Esophagus squamous epithelium (tissue), 5 donors: Measurements from ENCODE around the gene MTFMT. TPM values are rescaled to one million over a fixed set of nuclear protein-coding genes. Genes with fewer than 3 reads are reported as not detected.

Experiments used
- DNase-seq: peaks from one replicate; lab custom pipeline; 2025; lab: John Stamatoyannopoulos, UW
- H3K27ac ChIP-seq, 4 donors: fragments of 200-600 bp; sonication (generic); one replicate each; pipeline ENCODE4 v1.5.1; 2016 to 2019; ENCODE audit warnings: mild to moderate bottlenecking in 1 of 4
- H3K27me3 ChIP-seq, 4 donors: fragments of 200-600 bp; sonication (generic); 1 replicate in 3 of 4; 2 replicates in 1 of 4; pipeline versions ENCODE4 v1.5.1 to v1.6.0; 2017 to 2021; ENCODE audit warnings: antibody characterized with exemption in 1 of 4
- H3K36me3 ChIP-seq, 3 donors: fragments of 200-600 bp; sonication (generic); one replicate each; pipeline ENCODE4 v1.5.1; 2016 to 2019
- H3K4me1 ChIP-seq, 3 donors: fragments of 200-600 bp; sonication (generic); one replicate each; pipeline ENCODE4 v1.5.1; 2017 to 2019
- H3K4me3 ChIP-seq, 4 donors: fragments of 200-600 bp; sonication (generic); 1 replicate in 3 of 4; 2 replicates in 1 of 4; pipeline ENCODE4 v1.5.1; 2016 to 2019; ENCODE audit warnings: mild to moderate bottlenecking in 2 of 4, moderate library complexity in 1 of 4
- H3K9me3 ChIP-seq, 3 donors: fragments of 200-600 bp; sonication (generic); one replicate each; pipeline ENCODE4 v1.5.1; 2016 to 2019
- POLR2A ChIP-seq, 4 donors: fragments of 450-650 bp; IDR thresholded peaks; one replicate each; pipeline ENCODE4 v1.6.1; 2017; ENCODE audit warnings: antibody characterized with exemption in 4 of 4, mild to moderate bottlenecking in 4 of 4, moderate library complexity in 3 of 4
- WGBS, 2 donors: methylation state at CpG; one replicate each; pipeline ENCODE4 v1.1.5; 2018; 5-methylcytosine and 5-hydroxymethylcytosine counted together
- intact Hi-C: fragments of 100-400 bp; cut with DNase I; formaldehyde crosslinking; loops from one replicate; pipeline ENCODE4 v1.15.0; 2022
- total RNA-seq, 4 donors: library from RNA; depleted of rRNA; stranded (reverse); fragments of >200 nt; gene quantifications; one replicate each; pipeline ENCODE4 v1.1.0, GENCODE V29; 2016
- TF ChIP-seq, protein P1 (sequence below), 6 experiments: fragments of 450-650 bp in 4 of 6; fragments of 200-600 bp in 2 of 6; sonication (generic) in 2 of 6; IDR thresholded peaks; one replicate each; pipeline ENCODE4 v1.5.1; 2016 to 2019; ENCODE audit warnings: antibody characterized with exemption in 6 of 6, mild to moderate bottlenecking in 4 of 6, moderate library complexity in 4 of 6
- donor health status: DM: yes; HTN: yes; CAD: no.

MTFMT gene
- total RNA-seq, 4 donors from 2014 or later, result 12.8 to 21.0 (median 17.8) TPM

DNA sequence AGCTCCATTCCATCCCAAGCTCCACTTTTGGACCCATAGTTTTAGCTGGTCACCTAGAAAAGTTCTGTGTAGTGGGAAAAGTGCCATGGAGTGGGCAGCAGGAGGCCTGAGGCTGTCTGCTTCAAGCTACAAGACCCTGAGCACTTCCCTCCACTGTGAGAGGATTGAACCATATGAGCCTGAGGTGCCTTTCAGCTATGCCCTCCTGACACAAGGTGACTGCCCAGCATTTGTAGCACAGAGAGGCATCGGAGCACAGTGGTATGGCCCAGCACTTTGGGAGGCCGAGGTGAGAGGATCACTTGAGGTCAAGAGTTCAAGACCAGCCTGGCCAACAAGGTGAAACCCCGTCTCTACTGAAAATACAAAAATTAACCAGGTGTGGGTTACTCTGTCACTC lies 43.2 kb upstream of the MTFMT start:
- Histone ChIP-seq H3K9me3 (no peaks in the 10 kb centered on the region), H3K36me3 (no peaks in the 10 kb centered on the region), H3K27me3 (peaks cover 0 to 20% (median 0%) of the 10 kb centered on the region in 4 donors), H3K4me1 (peaks cover 5 to 61% (median 18%) of the 10 kb centered on the region in 3 donors), H3K27ac (peak overlapping the region in 3 of 4 donors; percentile 81 to 97 (median 92)), H3K4me3 (no peak overlapping the region)
- intact Hi-C loops, result no loop called here
- no peak for TF ChIP-seq POLR2A (IDR thresholded peaks at IDR 0.05)
- TF ChIP-seq, protein P1, sequence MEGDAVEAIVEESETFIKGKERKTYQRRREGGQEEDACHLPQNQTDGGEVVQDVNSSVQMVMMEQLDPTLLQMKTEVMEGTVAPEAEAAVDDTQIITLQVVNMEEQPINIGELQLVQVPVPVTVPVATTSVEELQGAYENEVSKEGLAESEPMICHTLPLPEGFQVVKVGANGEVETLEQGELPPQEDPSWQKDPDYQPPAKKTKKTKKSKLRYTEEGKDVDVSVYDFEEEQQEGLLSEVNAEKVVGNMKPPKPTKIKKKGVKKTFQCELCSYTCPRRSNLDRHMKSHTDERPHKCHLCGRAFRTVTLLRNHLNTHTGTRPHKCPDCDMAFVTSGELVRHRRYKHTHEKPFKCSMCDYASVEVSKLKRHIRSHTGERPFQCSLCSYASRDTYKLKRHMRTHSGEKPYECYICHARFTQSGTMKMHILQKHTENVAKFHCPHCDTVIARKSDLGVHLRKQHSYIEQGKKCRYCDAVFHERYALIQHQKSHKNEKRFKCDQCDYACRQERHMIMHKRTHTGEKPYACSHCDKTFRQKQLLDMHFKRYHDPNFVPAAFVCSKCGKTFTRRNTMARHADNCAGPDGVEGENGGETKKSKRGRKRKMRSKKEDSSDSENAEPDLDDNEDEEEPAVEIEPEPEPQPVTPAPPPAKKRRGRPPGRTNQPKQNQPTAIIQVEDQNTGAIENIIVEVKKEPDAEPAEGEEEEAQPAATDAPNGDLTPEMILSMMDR (IDR thresholded peaks at IDR 0.05), result no peak
- 83 to 84% methylated on average over 2 to 3 of the region's 3 CpGs for whole genome bisulfite sequencing, 2 donors
- DNase-seq, result no peak

DNA sequence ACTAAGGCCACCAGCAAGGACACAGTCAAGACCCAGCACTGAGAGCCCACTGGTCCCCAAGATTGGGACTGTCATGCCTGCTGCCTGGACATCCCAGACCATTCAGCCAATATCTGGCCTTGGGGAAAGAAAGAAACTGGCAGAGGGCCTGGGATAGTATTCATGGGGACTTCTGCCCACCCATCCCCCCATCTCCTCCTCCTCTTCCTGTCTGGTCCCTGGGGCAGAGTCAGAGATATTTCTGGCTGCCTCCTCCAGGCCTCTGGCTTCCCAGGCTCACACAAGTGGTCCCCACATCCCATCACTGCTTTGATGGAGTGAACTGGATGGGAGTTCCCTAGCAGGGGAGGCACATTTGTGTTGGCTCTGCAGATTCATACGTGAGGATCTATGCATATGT lies 42.6 kb upstream of the MTFMT start:
- peaks cover 0 to 20% (median 0%) of the 10 kb centered on the region in 4 donors for H3K27me3 ChIP-seq

DNA sequence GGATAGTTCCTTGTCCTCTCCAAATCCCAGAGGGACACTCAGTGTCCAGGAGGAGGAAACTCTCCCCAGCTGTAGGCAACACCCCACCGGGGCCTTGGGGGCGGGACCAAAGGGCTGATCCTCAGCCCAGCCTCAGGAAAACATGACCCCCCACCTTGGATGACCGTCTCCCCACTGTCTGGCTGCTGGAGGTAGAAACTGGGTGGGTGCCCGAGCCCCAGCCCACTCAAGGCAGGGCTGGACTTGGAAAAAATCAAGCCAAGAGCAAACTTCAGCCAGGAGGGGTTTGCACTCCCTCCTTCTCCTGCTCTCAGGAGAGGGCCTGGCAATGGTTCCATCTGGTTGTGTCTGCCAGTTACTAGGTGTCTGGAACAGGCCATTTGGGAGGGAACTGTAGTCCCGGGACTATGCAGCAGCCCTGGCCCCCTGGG lies 42.0 kb upstream of the MTFMT start:
- intact Hi-C loops, result no loop called here
- peak overlapping the region; percentile 12 to 97 (median 86) for H3K27ac ChIP-seq
- peaks cover 6 to 55% (median 18%) of the 10 kb centered on the region in 3 donors for H3K4me1 ChIP-seq
- H3K9me3 ChIP-seq, result no peaks in the 10 kb centered on the region
- peaks cover 0 to 20% (median 0%) of the 10 kb centered on the region in 4 donors for H3K27me3 ChIP-seq
- no peaks in the 10 kb centered on the region for H3K36me3 ChIP-seq
- TF ChIP-seq, protein P1 (IDR thresholded peaks at IDR 0.05), result no peak
- no peak for DNase-seq
- H3K4me3 ChIP-seq, result no peak overlapping the region
- WGBS, 2 donors, result no CpG with 5 or more reads among the region's 5 CpGs

More for the DNA sequence above, 42.6 kb upstream of the MTFMT start:
- Histone ChIP-seq H3K27ac (peak overlapping the region; percentile 12 to 97 (median 86)), H3K4me1 (peaks cover 6 to 60% (median 18%) of the 10 kb centered on the region in 3 donors), H3K36me3 (no peaks in the 10 kb centered on the region), H3K9me3 (no peaks in the 10 kb centered on the region), H3K4me3 (no peak overlapping the region)
- intact Hi-C loops, result no loop called here
- no peak for TF ChIP-seq POLR2A (IDR thresholded peaks at IDR 0.05)
- TF ChIP-seq, protein P1 (IDR thresholded peaks at IDR 0.05), result no peak
- 86 to 92% methylated on average over 1 of the region's 1 CpG for WGBS, 2 donors
- DNase-seq, result no peak

DNA sequence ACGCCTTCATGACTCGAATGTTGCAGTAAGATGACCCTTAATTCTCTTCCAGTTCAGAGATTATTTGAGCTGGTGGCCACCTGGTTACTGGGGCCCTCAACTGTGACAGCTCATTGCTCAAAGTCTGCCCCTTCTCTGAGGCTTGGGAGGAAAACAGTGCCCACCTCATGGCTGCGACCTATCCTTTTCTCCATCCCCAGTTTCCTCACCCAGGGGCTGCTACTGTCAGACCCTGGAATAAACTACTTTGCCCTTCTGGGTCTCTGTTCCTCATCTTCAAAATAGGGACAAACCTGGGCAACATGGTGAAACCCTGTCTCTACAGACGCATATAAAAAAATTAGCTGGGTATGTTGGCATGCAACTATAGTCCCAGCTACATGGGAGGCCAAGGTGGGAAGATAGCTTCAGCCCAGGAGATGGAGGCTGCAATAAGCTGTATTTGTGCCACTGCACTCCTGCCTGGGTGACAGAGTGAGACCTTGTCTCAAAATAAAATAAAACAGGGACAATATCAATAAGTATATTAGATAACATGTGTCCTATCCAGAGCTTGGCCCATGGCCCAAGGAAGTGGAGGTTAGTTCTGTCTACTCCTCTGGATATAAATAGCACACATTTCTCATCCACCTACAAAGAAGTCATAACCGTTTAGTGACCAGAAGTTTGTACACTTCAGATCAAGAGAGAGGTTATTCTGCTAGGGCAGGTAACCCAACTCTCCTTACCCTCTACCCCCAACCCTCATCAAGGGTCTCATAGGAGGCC lies 40.5 kb upstream of the MTFMT start:
- no peak for TF ChIP-seq POLR2A (IDR thresholded peaks at IDR 0.05)
- TF ChIP-seq, protein P1 (IDR thresholded peaks at IDR 0.05), result no peak
- Histone ChIP-seq H3K9me3 (no peaks in the 10 kb centered on the region), H3K36me3 (no peaks in the 10 kb centered on the region), H3K4me3 (no peak overlapping the region), H3K27ac (peak overlapping the region; percentile 42 to 97 (median 86)), H3K4me1 (peaks cover 6 to 67% (median 18%) of the 10 kb centered on the region in 3 donors), H3K27me3 (peaks cover 0 to 34% (median 0%) of the 10 kb centered on the region in 4 donors)
- WGBS, 2 donors, result 66 to 71% methylated on average over 3 to 5 of the region's 5 CpGs
- DNase-seq, result no peak
- intact Hi-C loops, result no loop called here

DNA sequence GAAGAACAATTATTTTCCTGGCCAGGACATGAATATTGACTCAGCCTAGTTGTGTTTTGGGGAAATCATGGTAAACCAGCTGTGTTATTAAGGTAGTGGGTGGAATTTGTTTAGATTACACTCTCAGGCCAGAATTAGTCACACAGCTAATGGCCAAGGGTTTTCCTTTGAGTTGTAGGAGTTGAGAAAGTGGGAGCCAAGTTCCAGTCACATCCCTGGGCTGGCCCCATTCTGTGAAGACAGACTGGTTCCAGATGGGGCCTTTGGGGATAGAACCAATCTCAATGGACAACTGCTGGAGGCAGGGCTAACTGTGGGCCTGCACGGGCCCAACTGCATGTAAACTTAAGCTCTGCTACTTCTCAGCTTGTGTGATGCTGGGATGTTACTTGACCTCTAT lies 39.7 kb upstream of the MTFMT start:
- TF ChIP-seq, protein P1 (IDR thresholded peaks at IDR 0.05), result no peak
- TF ChIP-seq POLR2A (IDR thresholded peaks at IDR 0.05), result no peak
- peak overlapping the region; percentile 79 to 97 (median 86) for H3K27ac ChIP-seq
- no peaks in the 10 kb centered on the region for H3K9me3 ChIP-seq
- no peak overlapping the region for H3K4me3 ChIP-seq
- H3K27me3 ChIP-seq, result peaks cover 0 to 36% (median 0%) of the 10 kb centered on the region in 4 donors
- 100% methylated on average over 1 of the region's 1 CpG; no CpG with 5 or more reads in 1 of the 2 donors for WGBS, 2 donors
- no peaks in the 10 kb centered on the region for H3K36me3 ChIP-seq
- no peak for DNase-seq
- peaks cover 6 to 75% (median 18%) of the 10 kb centered on the region in 3 donors for H3K4me1 ChIP-seq
- intact Hi-C loops, result no loop called here
